Limb (tissue), 2 donors: ENCODE measurements around the gene STK32C.
A peak's percentile ranks its signal among the peaks of the same experiment; 100 is the strongest.
"Not testable (repeated sequence)": the region's sequence is repeated elsewhere in the genome, so short reads cannot be mapped to it uniquely, and the experiment has no call there.

ENCODE experiments used
- DNase-seq, 2 donors: peaks; one replicate each; pipeline ENCODE4 v3.0.0-alpha.2; 2016; ENCODE audit errors: extremely low spot score in 2 of 2

STK32C gene

GRCh38 chr10:132269266-132270230 lies 38.2 kb downstream of the STK32C start:
- DNase-seq, result peak in 1 of 2 donors; percentile 60

- not testable (repeated sequence) for DNase-seq
These were observed 39.8 kb downstream of the STK32C start for GRCh38 chr10:132267916-132268315.

GRCh38 chr10:132266594-132267161 lies 41.1 kb downstream of the STK32C start:
- DNase-seq, result no peak

- no peak for DNase-seq
These were observed 41.8 kb downstream of the STK32C start for GRCh38 chr10:132265890-132266496.

GRCh38 chr10:132264966-132265889 lies 42.5 kb downstream of the STK32C start:
- DNase-seq, result peak in 1 of 2 donors; percentile 70

- no peak for DNase-seq
These were observed 43.3 kb downstream of the STK32C start for GRCh38 chr10:132264306-132264950.

GRCh38 chr10:132263866-132264265 lies 43.9 kb downstream of the STK32C start:
- no peak for DNase-seq

GRCh38 chr10:132259702-132260482 lies 47.9 kb downstream of the STK32C start:
- DNase-seq, result no peak

GRCh38 chr10:132258423-132258822 lies 49.3 kb downstream of the STK32C start:
- no peak for DNase-seq

- DNase-seq, result no peak
These were observed 49.8 kb downstream of the STK32C start for GRCh38 chr10:132257907-132258306.

- DNase-seq, result no peak
These were observed 50.5 kb downstream of the STK32C start for GRCh38 chr10:132257271-132257670.

GRCh38 chr10:132256866-132257265 lies 50.9 kb downstream of the STK32C start:
- DNase-seq, result no peak

- DNase-seq, result no peak
These were observed 52.0 kb downstream of the STK32C start for GRCh38 chr10:132255489-132256344.

GRCh38 chr10:132254841-132255240 lies 52.9 kb downstream of the STK32C start:
- DNase-seq, result no peak

GRCh38 chr10:132253092-132253687 lies 54.6 kb downstream of the STK32C start:
- DNase-seq, result no peak

GRCh38 chr10:132252412-132252811 lies 55.3 kb downstream of the STK32C start:
- DNase-seq, result no peak

- DNase-seq, result no peak
These were observed 55.8 kb downstream of the STK32C start for GRCh38 chr10:132251928-132252327.
